ENCODE measurements around the gene SLCO6A1. TPM values are rescaled to one million over a fixed set of nuclear protein-coding genes. Genes with fewer than 3 reads are reported as not detected.

The SLCO6A1 gene
- total RNA-seq, 1 experiment from 2014 or later = not detected

DNA sequence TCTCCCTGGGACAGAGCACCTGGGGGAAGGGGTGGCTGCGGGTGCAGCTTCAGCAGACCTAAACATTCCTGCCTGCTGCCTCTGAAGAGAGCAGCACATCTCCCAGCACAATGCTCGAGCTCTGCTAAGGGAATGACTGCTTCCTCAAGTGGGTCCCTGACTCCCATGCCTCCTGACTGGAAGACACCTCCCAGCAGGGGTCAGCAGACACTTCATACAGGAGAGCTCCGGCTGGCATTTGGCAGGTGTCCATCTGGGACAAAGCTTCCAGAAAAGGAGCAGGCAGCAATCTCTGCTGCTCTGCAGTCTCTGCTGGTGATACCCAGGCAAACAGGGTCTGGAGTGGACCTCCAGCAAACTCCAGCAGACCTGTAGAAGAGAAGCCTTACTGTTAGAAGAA, 77.2 kb downstream of the SLCO6A1 start:
- no TSS peak for BruUV-seq (replicated peaks)
- TF ChIP-seq, protein P1, sequence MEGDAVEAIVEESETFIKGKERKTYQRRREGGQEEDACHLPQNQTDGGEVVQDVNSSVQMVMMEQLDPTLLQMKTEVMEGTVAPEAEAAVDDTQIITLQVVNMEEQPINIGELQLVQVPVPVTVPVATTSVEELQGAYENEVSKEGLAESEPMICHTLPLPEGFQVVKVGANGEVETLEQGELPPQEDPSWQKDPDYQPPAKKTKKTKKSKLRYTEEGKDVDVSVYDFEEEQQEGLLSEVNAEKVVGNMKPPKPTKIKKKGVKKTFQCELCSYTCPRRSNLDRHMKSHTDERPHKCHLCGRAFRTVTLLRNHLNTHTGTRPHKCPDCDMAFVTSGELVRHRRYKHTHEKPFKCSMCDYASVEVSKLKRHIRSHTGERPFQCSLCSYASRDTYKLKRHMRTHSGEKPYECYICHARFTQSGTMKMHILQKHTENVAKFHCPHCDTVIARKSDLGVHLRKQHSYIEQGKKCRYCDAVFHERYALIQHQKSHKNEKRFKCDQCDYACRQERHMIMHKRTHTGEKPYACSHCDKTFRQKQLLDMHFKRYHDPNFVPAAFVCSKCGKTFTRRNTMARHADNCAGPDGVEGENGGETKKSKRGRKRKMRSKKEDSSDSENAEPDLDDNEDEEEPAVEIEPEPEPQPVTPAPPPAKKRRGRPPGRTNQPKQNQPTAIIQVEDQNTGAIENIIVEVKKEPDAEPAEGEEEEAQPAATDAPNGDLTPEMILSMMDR (conservative IDR thresholded peaks at IDR 0.05; ENCODE audit: low read depth, low read length) = peak; percentile 52
- TF ChIP-seq EZH2 (IDR thresholded peaks at IDR 0.05; ENCODE audit: low read length, unreplicated experiment) = no peak
- TF ChIP-seq EZH2phosphoT487 (IDR thresholded peaks at IDR 0.05; ENCODE audit: borderline replicate concordance, low read length) = no peak
- ATAC-seq = peak; percentile 24; the same call in 1 of the 2 replicates
- Histone ChIP-seq H3K9me2 (replicated peaks; ENCODE audit: low read length) (no peaks in the 10 kb centered on the region), H3K79me2 (ENCODE audit: low read length) (no peaks in the 10 kb centered on the region), H4K20me1 (ENCODE audit: low read length) (no peaks in the 10 kb centered on the region), H3F3A (ENCODE audit: low read length, unreplicated experiment) (no peaks in the 10 kb centered on the region), H3K4me2 (ENCODE audit: low read length) (no peak overlapping the region), H3K9ac (ENCODE audit: low read length) (no peak overlapping the region), H3K36me3 (ENCODE audit: low read depth, low read length) (no peaks in the 10 kb centered on the region), H3K27me3 (ENCODE audit: low read length) (peaks cover 32% of the 10 kb centered on the region), H3K27ac (ENCODE audit: low read length) (no peak overlapping the region), H2AFZ (ENCODE audit: low read length) (no peak overlapping the region), H3K9me3 (ENCODE audit: low read length) (no peaks in the 10 kb centered on the region), H3K4me3 (ENCODE audit: low read length) (no peak overlapping the region), H3K4me1 (ENCODE audit: insufficient read depth, low read length) (no peaks in the 10 kb centered on the region)
- DNase-seq = peak; percentile 72
- intact Hi-C loops (cut with micrococcal nuclease) = no loop called here
- POLR2A ChIA-PET (ENCODE audit: unreplicated experiment) = no interaction called here
- CTCF ChIA-PET = no interaction called here

- Histone ChIP-seq H3K27me3 (ENCODE audit: low read length) (peaks cover 44% of the 10 kb centered on the region), H3K4me1 (ENCODE audit: insufficient read depth, low read length) (no peaks in the 10 kb centered on the region), H3K9me2 (replicated peaks; ENCODE audit: low read length) (no peaks in the 10 kb centered on the region), H3K27ac (ENCODE audit: low read length) (no peak overlapping the region), H3K36me3 (ENCODE audit: low read depth, low read length) (no peaks in the 10 kb centered on the region), H3F3A (ENCODE audit: low read length, unreplicated experiment) (no peaks in the 10 kb centered on the region), H3K4me2 (ENCODE audit: low read length) (no peak overlapping the region), H4K20me1 (ENCODE audit: low read length) (no peaks in the 10 kb centered on the region), H2AFZ (ENCODE audit: low read length) (no peak overlapping the region), H3K79me2 (ENCODE audit: low read length) (no peaks in the 10 kb centered on the region), H3K9me3 (ENCODE audit: low read length) (no peaks in the 10 kb centered on the region), H3K4me3 (ENCODE audit: low read length) (no peak overlapping the region), H3K9ac (ENCODE audit: low read length) (no peak overlapping the region)
- intact Hi-C loops (cut with micrococcal nuclease) = no loop called here
- DNase-seq (no peak), ATAC-seq (no peak)
- BruUV-seq (replicated peaks) = no TSS peak
- ChIA-PET POLR2A (ENCODE audit: unreplicated experiment) (interaction anchor here (0.6 kb wide), 1 partner anchor 12 kb away, joined by 5 read pairs; no protein-coding TSS in a partner anchor), CTCF (no interaction called here)
- TF ChIP-seq, protein P1 (conservative IDR thresholded peaks at IDR 0.05; ENCODE audit: low read depth, low read length) = no peak
- TF ChIP-seq EZH2 (IDR thresholded peaks at IDR 0.05; ENCODE audit: low read length, unreplicated experiment) = no peak
Measured at GRCh38 chr5:102418531-102418930, 80.3 kb downstream of the SLCO6A1 start.

GRCh38 chr5:102414448-102414847, 84.4 kb downstream of the SLCO6A1 start:
- TF ChIP-seq EZH2phosphoT487 (IDR thresholded peaks at IDR 0.05; ENCODE audit: borderline replicate concordance, low read length) = no peak
- CTCF ChIA-PET = no interaction called here

More at GRCh38 chr5:102414448-102414847, 84.4 kb downstream of the SLCO6A1 start:
- H3K9me2 ChIP-seq (replicated peaks; ENCODE audit: low read length) = no peaks in the 10 kb centered on the region
- H3K27ac ChIP-seq (ENCODE audit: low read length) = no peak overlapping the region
- no peak overlapping the region for H3K4me2 ChIP-seq (ENCODE audit: low read length)
- H4K20me1 ChIP-seq (ENCODE audit: low read length) = no peaks in the 10 kb centered on the region
- intact Hi-C loops (cut with micrococcal nuclease) = no loop called here
- POLR2A ChIA-PET (ENCODE audit: unreplicated experiment) = no interaction called here
- peaks cover 39% of the 10 kb centered on the region for H3K27me3 ChIP-seq (ENCODE audit: low read length)
- no TSS peak for BruUV-seq (replicated peaks)
- no peaks in the 10 kb centered on the region for H3K9me3 ChIP-seq (ENCODE audit: low read length)
- H3K79me2 ChIP-seq (ENCODE audit: low read length) = no peaks in the 10 kb centered on the region
- no peak overlapping the region for H3K9ac ChIP-seq (ENCODE audit: low read length)
- ATAC-seq (no peak), DNase-seq (no peak)
- H3K4me1 ChIP-seq (ENCODE audit: insufficient read depth, low read length) = no peaks in the 10 kb centered on the region
- no peaks in the 10 kb centered on the region for H3K36me3 ChIP-seq (ENCODE audit: low read depth, low read length)
- H2AFZ ChIP-seq (ENCODE audit: low read length) = no peak overlapping the region
- H3F3A ChIP-seq (ENCODE audit: low read length, unreplicated experiment) = no peaks in the 10 kb centered on the region
- H3K4me3 ChIP-seq (ENCODE audit: low read length) = no peak overlapping the region
